Measurements from ENCODE around the gene PRKCA. TPM values are rescaled to one million over a fixed set of nuclear protein-coding genes. Genes with fewer than 3 reads are reported as not detected.

The PRKCA gene
- total and polyA plus RNA-seq, 2 donors (not counting 3 experiments of a cell fraction or from before 2014, with no cell fraction given) = 7.5 to 34.2 TPM

GRCh38 chr17:66789961-66790437, 487.6 kb downstream of the PRKCA start:
- no peaks in the 10 kb centered on the region for H3K79me2 ChIP-seq (ENCODE audit: control insufficient read depth, insufficient read depth, low read length)
- H3K9me1 ChIP-seq (replicated peaks; ENCODE audit: control insufficient read depth, extremely low read depth, insufficient read depth, low read length) = no peaks in the 10 kb centered on the region
- CTCF ChIA-PET = no interaction called here
- no peaks in the 10 kb centered on the region for H3K27me3 ChIP-seq (ENCODE audit: control insufficient read depth in 2 of 2, insufficient read depth in 2 of 2, low read length in 2 of 2)
- dilution Hi-C loops (cut with MboI; ENCODE audit: extremely low pct_ligation_motif_present, low sequenced_read_pairs) (no loop called here), intact Hi-C loops (cut with micrococcal nuclease) (no loop called here)
- DNase-seq (ENCODE audit: low read depth, low spot score) (no peak), FAIRE-seq (no peak)
- TF ChIP-seq CTCF (IDR thresholded peaks at IDR 0.05; ENCODE audit: extremely low read depth in 1 of 2, insufficient read depth in 1 of 2, low read depth in 1 of 2, low read length in 2 of 2) (no peak), JUN (IDR thresholded peaks at IDR 0.05; ENCODE audit: borderline replicate concordance, insufficient read depth, insufficient read length, low read depth) (no peak), GATA2 (IDR thresholded peaks at IDR 0.05; ENCODE audit: insufficient read depth, insufficient read length, low read depth, low read length) (no peak), POLR2A (IDR thresholded peaks at IDR 0.05; ENCODE audit: low read depth, low read length) (no peak), FOS (IDR thresholded peaks at IDR 0.05; ENCODE audit: borderline replicate concordance, insufficient read depth, low read length) (no peak), MAX (IDR thresholded peaks at IDR 0.05; ENCODE audit: insufficient read depth, insufficient read length) (no peak), EZH2 (IDR thresholded peaks at IDR 0.05; ENCODE audit: borderline replicate concordance, low read depth, low read length, severe bottlenecking) (no peak), MYC (IDR thresholded peaks at IDR 0.05; ENCODE audit: low read depth, low read length) (no peak), POLR2AphosphoS5 (IDR thresholded peaks at IDR 0.05; ENCODE audit: insufficient read depth, low read depth, low read length) (no peak)
- no peak overlapping the region for H3K9ac ChIP-seq (replicated peaks; ENCODE audit: extremely low read depth, insufficient read depth, low read length)
- no peaks in the 10 kb centered on the region for H4K20me1 ChIP-seq (replicated peaks; ENCODE audit: control insufficient read depth, extremely low read depth, insufficient read depth, low read length)
- H3K4me1 ChIP-seq (ENCODE audit: control insufficient read depth, extremely low read depth, insufficient read depth, low read length) = no peaks in the 10 kb centered on the region
- BruUV-seq (replicated peaks) = no TSS peak
- H3K4me2 ChIP-seq (ENCODE audit: insufficient read depth, low read length) = no peak overlapping the region
- POLR2A ChIA-PET = no interaction called here
- H3K36me3 ChIP-seq (ENCODE audit: control insufficient read depth in 2 of 2, extremely low read depth in 1 of 2, insufficient read depth in 2 of 2, low read length in 2 of 2) = peaks cover 2 to 3% of the 10 kb centered on the region in 2 experiments
- no peak overlapping the region for H2AFZ ChIP-seq (ENCODE audit: low read depth, low read length)
- no peak overlapping the region for H3K27ac ChIP-seq (ENCODE audit: insufficient read depth, low read depth, low read length)
- H3K9me3 ChIP-seq (replicated peaks; ENCODE audit: control insufficient read depth, insufficient read depth, low read length) = no peaks in the 10 kb centered on the region
- H3K4me3 ChIP-seq (replicated peaks in 1 of 3; ENCODE audit: insufficient read depth in 1 of 3, low read depth in 1 of 3, low read length in 3 of 3) = no peak overlapping the region

All from endothelial cell of umbilical vein (primary cell).